Measurements from ENCODE around the gene PBLD. TPM values are rescaled to one million over a fixed set of nuclear protein-coding genes. Genes with fewer than 3 reads are reported as not detected.

The PBLD gene
- total RNA-seq, 2 donors from 2014 or later, result 32.2 to 41.2 TPM

DNA sequence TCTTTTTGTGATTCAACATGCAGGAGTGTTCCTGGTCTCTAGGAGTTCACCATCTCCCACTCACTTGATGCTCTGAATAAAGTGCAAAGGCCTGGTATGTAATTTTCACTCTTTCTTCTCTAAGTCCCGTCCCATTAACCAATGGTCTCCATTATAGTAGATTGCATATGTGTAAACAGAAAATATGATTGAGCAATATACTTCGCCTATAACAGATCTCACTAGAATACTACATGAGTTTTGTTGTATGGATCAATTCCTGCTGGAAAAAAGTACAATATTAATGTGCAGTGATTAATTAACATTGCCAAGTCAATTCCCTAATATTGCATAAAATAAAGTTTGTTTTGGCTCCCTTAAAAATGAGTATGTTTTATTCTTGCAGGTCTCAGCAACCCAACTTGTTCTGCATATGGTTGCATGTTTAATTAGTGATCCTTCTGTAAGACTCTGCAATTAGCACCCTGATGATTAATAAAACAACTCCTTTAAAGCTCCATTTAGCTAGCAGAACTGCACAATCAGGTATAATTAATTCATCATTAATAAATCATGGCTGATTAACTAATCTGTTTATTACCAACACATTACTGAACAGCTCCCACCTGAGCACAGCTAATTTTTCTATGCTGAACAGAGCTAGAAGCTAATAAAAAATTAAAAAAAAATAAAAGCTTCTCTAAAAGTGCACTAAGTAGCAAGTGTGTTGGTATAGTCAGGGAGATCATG, 63.0 kb downstream of the PBLD start:
- 93 to 95% methylated on average over 2 of the region's 2 CpGs for WGBS, 2 donors
- intact Hi-C loops (cut with DNase I), result no loop called here
- TF ChIP-seq, protein P1, sequence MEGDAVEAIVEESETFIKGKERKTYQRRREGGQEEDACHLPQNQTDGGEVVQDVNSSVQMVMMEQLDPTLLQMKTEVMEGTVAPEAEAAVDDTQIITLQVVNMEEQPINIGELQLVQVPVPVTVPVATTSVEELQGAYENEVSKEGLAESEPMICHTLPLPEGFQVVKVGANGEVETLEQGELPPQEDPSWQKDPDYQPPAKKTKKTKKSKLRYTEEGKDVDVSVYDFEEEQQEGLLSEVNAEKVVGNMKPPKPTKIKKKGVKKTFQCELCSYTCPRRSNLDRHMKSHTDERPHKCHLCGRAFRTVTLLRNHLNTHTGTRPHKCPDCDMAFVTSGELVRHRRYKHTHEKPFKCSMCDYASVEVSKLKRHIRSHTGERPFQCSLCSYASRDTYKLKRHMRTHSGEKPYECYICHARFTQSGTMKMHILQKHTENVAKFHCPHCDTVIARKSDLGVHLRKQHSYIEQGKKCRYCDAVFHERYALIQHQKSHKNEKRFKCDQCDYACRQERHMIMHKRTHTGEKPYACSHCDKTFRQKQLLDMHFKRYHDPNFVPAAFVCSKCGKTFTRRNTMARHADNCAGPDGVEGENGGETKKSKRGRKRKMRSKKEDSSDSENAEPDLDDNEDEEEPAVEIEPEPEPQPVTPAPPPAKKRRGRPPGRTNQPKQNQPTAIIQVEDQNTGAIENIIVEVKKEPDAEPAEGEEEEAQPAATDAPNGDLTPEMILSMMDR (IDR thresholded peaks at IDR 0.05), result no peak
- TF ChIP-seq POLR2A (IDR thresholded peaks at IDR 0.05), result no peak
- Histone ChIP-seq H3K4me1 (no peaks in the 10 kb centered on the region), H3K27ac (no peak overlapping the region), H3K27me3 (no peaks in the 10 kb centered on the region), H3K9me3 (no peaks in the 10 kb centered on the region), H3K36me3 (replicated peaks in 1 of 2; ENCODE audit: insufficient read depth in 1 of 2, low read depth in 2 of 2) (no peaks in the 10 kb centered on the region), H3K4me3 (no peak overlapping the region)
- ATAC-seq (no peak), DNase-seq (no peak)

DNA sequence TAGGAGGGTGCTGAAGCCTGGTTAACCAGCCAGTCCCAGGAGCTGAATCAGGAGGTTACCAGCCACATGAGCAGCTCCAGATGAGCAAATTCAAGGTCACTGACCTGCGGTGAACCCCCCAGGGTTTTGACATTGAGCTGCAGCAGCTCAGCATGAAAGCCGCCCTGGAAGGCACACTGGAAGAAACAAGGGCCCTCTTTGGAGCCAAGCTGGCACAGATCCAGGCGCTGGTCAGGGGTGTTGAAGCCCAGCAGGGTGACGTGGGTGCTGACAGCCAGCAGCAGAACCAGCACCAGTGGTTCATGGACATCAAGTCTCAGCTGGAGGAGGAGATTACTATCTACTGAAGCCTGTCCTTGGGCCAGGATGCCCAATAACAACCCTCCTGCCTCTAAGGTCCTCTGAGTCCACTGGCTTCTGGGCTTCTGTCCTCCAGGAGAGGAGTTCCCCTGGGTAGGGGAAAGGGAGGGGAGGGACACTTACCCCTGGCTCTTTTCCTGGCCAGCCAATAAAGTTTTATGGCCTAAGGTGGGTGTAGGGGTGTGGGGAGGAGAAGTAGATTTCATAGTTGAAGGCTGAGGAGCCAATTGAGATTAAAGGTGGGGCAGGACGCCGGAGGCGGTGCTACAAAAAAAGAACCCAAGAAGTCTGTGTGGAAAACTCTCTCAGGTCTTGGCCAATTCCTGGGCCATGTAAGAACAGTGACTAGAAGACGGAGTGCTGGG, 71.4 kb downstream of the PBLD start:
- 74 to 99% methylated on average over 4 to 8 of the region's 8 CpGs for WGBS, 2 donors

DNA sequence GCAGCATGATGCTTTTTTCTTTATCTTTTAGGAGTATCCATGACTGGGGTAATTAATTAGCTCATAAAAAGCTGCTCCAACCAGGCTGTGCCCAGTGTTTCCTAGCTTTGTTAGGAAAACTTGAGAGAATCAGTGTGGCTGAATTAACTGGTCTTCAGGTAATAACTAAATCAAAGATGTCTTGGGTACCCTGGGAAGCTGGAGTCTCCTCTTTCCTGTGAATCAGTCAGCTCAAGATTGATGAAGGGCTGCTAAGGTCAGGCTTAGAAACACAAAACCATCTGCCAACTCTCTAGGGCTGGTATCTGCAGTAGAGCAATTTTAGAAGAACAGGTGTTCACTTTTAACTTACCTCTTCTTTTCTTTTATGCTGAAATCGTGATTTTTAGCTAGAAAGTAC, 79.4 kb downstream of the PBLD start:
- DNase-seq, result no peak
- intact Hi-C loops (cut with DNase I), result no loop called here
- no peaks in the 10 kb centered on the region for H3K4me1 ChIP-seq
- H3K9me3 ChIP-seq, result no peaks in the 10 kb centered on the region
- H3K27me3 ChIP-seq, result no peaks in the 10 kb centered on the region
- TF ChIP-seq POLR2A (IDR thresholded peaks at IDR 0.05), result no peak
- TF ChIP-seq, protein P1 (IDR thresholded peaks at IDR 0.05), result no peak
- WGBS, 2 donors, result 30 to 33% methylated on average over 1 of the region's 1 CpG
- H3K27ac ChIP-seq, result no peak overlapping the region
- H3K4me3 ChIP-seq, result no peak overlapping the region
- no peaks in the 10 kb centered on the region for H3K36me3 ChIP-seq (replicated peaks in 1 of 2; ENCODE audit: insufficient read depth in 1 of 2, low read depth in 2 of 2)
- no peak for ATAC-seq

More for the DNA sequence above, 71.4 kb downstream of the PBLD start:
- H3K27ac ChIP-seq, result no peak overlapping the region
- H3K9me3 ChIP-seq, result no peaks in the 10 kb centered on the region
- H3K36me3 ChIP-seq (replicated peaks in 1 of 2; ENCODE audit: insufficient read depth in 1 of 2, low read depth in 2 of 2), result no peaks in the 10 kb centered on the region
- H3K4me3 ChIP-seq, result no peak overlapping the region
- H3K4me1 ChIP-seq, result no peaks in the 10 kb centered on the region
- intact Hi-C loops (cut with DNase I), result no loop called here
- DNase-seq, result peak; percentile 2 to 37 (median 28)
- no peaks in the 10 kb centered on the region for H3K27me3 ChIP-seq
- ATAC-seq, result no peak
- TF ChIP-seq, protein P1 (IDR thresholded peaks at IDR 0.05), result no peak
- TF ChIP-seq POLR2A (IDR thresholded peaks at IDR 0.05), result no peak

DNA sequence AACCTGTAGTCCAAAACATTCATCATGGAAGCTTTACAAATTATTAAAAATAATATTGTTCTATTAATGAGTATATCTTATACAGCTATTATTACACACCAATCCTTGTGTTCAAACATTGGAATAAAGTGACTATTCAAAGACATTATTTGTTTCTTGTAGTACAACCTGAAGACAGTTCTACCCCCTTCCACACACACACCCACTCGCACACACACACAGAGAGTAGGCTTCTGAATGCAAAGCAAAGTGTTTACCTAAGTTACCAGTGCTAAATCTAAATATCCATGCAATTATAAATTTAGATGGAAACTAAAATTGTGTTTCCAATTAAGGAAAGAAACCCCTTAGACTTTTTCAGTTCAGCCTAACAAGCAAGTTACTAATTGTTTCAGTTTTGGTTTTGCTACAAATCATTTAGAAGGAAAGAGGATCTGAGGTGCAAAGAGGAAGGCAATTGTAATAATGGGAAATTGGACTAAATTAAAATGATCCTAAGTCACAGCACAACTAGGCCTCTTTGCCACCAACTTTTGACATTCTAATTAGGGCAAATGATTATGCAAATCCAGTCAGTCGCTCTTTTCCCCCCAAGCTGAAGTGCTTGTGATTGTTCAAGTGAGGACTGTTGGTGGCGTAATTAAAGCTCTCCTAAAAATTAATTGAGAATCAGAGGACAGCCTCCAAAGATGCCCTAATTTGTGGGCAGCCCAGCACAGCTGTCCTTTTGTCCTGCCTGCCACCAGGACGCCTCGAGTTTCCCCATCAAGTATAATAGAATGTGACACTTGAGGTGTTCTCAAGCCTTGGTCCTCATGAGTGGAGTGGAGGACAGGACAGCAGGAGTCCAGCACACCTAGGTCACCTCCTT, 80.9 kb downstream of the PBLD start:
- Histone ChIP-seq H3K9me3 (no peaks in the 10 kb centered on the region), H3K27ac (no peak overlapping the region), H3K27me3 (no peaks in the 10 kb centered on the region), H3K4me3 (no peak overlapping the region), H3K36me3 (replicated peaks in 1 of 2; ENCODE audit: insufficient read depth in 1 of 2, low read depth in 2 of 2) (no peaks in the 10 kb centered on the region), H3K4me1 (no peaks in the 10 kb centered on the region)
- DNase-seq (no peak), ATAC-seq (no peak)
- WGBS, 2 donors, result 81 to 84% methylated on average over 5 of the region's 5 CpGs
- TF ChIP-seq POLR2A (IDR thresholded peaks at IDR 0.05), result no peak
- TF ChIP-seq, protein P1 (IDR thresholded peaks at IDR 0.05), result no peak
- intact Hi-C loops (cut with DNase I), result no loop called here

Data from body of pancreas (tissue), 4 donors.